Stomach smooth muscle (tissue), 2 donors: ENCODE data around the gene LIPH.

Source experiments
- H3K27ac ChIP-seq: one replicate; pipeline ENCODE4 v1.7.0; 2013; ENCODE audit warnings: mild to moderate bottlenecking, low read length, inconsistent platforms
- H3K27me3 ChIP-seq, 2 donors: one replicate each; pipeline ENCODE4 v1.7.0; 2013; ENCODE audit warnings: low read length in 2 of 2; ENCODE audit not compliant: insufficient read depth in 2 of 2, control insufficient read depth in 1 of 2
- H3K36me3 ChIP-seq, 2 donors: one replicate each; pipeline ENCODE4 v1.7.0; 2013; ENCODE audit warnings: low read length in 2 of 2; ENCODE audit not compliant: control insufficient read depth in 2 of 2, insufficient read depth in 2 of 2
- H3K4me1 ChIP-seq: one replicate; pipeline ENCODE4 v1.7.0; 2013; ENCODE audit warnings: low read length; ENCODE audit not compliant: control insufficient read depth, insufficient read depth
- H3K4me3 ChIP-seq, 2 donors: one replicate each; pipeline ENCODE4 v1.7.0; 2013; ENCODE audit warnings: low read length in 2 of 2
- H3K9ac ChIP-seq, 2 donors: one replicate each; pipeline ENCODE4 v1.7.0; 2013; ENCODE audit warnings: low read length in 2 of 2, mild to moderate bottlenecking in 1 of 2
- H3K9me3 ChIP-seq, 2 donors: one replicate each; pipeline ENCODE4 v1.7.0; 2013; ENCODE audit warnings: low read length in 2 of 2; ENCODE audit not compliant: control insufficient read depth in 2 of 2
- donor health status: healthy.
- donor health status: Pancreatic carcinoma.

The LIPH gene

DNA sequence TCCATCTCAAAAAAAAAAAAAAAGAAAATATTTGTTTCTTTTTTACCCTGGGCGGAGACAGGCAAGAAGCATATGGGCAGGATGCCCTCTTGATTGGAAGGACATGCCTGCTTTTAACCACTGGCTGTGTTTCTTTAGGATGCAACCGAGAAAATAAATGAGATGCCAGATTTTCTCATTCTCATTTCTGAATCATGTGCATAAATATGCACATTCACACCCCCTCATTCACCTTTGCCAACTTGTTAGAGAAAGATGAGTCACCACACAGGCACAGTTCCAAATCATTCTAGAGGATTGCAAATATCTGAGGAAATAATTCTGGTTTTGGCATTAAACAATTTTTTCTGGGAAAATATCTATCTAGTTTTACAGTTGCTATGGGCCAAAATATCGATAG, 3.3 kb downstream of the LIPH start:
- H3K36me3 ChIP-seq, result no peaks in the 10 kb centered on the region
- H3K4me3 ChIP-seq, result no peak overlapping the region
- no peak overlapping the region for H3K9ac ChIP-seq
- H3K27ac ChIP-seq, result no peak overlapping the region
- no peaks in the 10 kb centered on the region for H3K27me3 ChIP-seq
- no peaks in the 10 kb centered on the region for H3K4me1 ChIP-seq
- no peaks in the 10 kb centered on the region for H3K9me3 ChIP-seq

- Histone ChIP-seq H3K27me3 (no peaks in the 10 kb centered on the region), H3K27ac (no peak overlapping the region), H3K4me1 (no peaks in the 10 kb centered on the region), H3K4me3 (no peak overlapping the region), H3K9me3 (no peaks in the 10 kb centered on the region), H3K36me3 (no peaks in the 10 kb centered on the region), H3K9ac (no peak overlapping the region)
Observed at GRCh38 chr3:185540695-185541094, 11.7 kb downstream of the LIPH start.

DNA sequence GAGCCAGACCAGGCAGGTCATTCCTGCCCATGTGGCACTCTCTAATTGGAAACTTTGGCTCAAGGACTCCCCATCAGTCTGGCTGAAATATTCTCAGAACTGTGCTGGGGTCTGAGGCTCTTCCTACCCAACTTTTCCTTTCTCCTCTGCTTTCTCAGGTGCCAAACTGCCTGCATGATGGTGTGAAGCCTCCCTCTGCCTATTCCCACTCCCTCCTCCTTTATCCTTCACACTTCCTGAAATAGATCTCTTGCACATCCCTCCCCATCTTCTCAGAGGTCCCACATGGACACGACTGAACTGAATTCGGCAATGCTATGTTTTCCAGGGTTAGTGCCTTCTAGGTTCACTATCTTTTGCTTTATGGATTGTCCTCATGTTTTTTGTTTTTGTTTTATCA, 12.5 kb downstream of the LIPH start:
- Histone ChIP-seq H3K36me3 (no peaks in the 10 kb centered on the region), H3K27ac (no peak overlapping the region), H3K9ac (no peak overlapping the region), H3K4me3 (no peak overlapping the region), H3K9me3 (no peaks in the 10 kb centered on the region), H3K4me1 (no peaks in the 10 kb centered on the region), H3K27me3 (no peaks in the 10 kb centered on the region)

GRCh38 chr3:185537369-185537970, 14.9 kb downstream of the LIPH start:
- H3K4me1 ChIP-seq, result no peaks in the 10 kb centered on the region
- H3K36me3 ChIP-seq, result no peaks in the 10 kb centered on the region
- H3K27me3 ChIP-seq, result no peaks in the 10 kb centered on the region
- H3K4me3 ChIP-seq, result no peak overlapping the region
- no peak overlapping the region for H3K27ac ChIP-seq
- no peaks in the 10 kb centered on the region for H3K9me3 ChIP-seq
- no peak overlapping the region for H3K9ac ChIP-seq

DNA sequence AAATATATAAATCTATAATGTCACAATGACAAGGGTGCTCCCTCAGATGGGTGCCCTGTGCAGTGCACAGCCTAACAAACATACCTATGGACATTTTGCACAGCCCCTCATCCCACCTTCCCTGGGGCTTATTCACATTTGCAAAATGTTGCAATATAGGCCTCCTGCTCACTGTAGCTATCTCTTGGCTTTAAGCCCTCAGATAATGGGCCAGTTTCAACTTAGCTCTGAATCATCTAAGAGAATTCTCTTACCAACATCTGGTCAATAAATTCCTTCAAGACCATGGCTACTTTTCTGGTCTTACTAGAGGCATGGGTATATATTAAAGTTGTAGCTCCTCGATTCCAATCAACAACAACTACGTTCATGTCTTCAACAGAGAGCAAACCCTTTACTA, 17.9 kb downstream of the LIPH start:
- Histone ChIP-seq H3K27ac (no peak overlapping the region), H3K36me3 (no peaks in the 10 kb centered on the region), H3K9ac (no peak overlapping the region), H3K27me3 (no peaks in the 10 kb centered on the region), H3K4me1 (no peaks in the 10 kb centered on the region), H3K9me3 (no peaks in the 10 kb centered on the region), H3K4me3 (no peak overlapping the region)

DNA sequence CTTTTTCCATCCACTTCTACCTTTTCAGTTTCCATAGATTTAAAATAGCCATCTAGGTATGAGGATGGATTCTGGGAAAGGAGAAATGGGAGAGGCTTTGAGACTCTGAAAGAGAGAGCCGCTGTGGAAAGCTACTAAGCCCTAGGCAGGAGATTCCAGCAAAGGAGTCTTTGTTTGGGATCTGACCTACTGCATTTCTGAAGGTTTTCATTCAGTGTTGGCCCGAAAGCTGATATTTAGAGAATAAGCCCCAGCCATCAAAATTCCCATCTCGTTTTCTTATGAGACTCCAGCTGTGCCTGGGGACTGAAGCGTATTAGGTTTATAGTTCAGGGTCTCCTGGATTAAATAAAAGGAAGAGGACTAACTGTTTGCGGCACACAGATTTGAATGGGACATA, 19.5 kb downstream of the LIPH start:
- Histone ChIP-seq H3K36me3 (no peaks in the 10 kb centered on the region), H3K4me1 (no peaks in the 10 kb centered on the region), H3K9ac (no peak overlapping the region), H3K4me3 (no peak overlapping the region), H3K9me3 (no peaks in the 10 kb centered on the region), H3K27me3 (no peaks in the 10 kb centered on the region), H3K27ac (no peak overlapping the region)

- no peaks in the 10 kb centered on the region for H3K27me3 ChIP-seq
- H3K36me3 ChIP-seq, result no peaks in the 10 kb centered on the region
- H3K4me1 ChIP-seq, result no peaks in the 10 kb centered on the region
- H3K4me3 ChIP-seq, result no peak overlapping the region
- no peak overlapping the region for H3K9ac ChIP-seq
- H3K27ac ChIP-seq, result no peak overlapping the region
- no peaks in the 10 kb centered on the region for H3K9me3 ChIP-seq
Observed at GRCh38 chr3:185530856-185531255, 21.5 kb downstream of the LIPH start.

- Histone ChIP-seq H3K36me3 (no peaks in the 10 kb centered on the region), H3K9ac (no peak overlapping the region), H3K9me3 (no peaks in the 10 kb centered on the region), H3K4me1 (no peaks in the 10 kb centered on the region), H3K27me3 (no peaks in the 10 kb centered on the region), H3K4me3 (no peak overlapping the region), H3K27ac (no peak overlapping the region)
Observed at GRCh38 chr3:185528532-185528931, 23.9 kb downstream of the LIPH start.

- Histone ChIP-seq H3K27ac (no peak overlapping the region), H3K27me3 (no peaks in the 10 kb centered on the region), H3K4me1 (no peaks in the 10 kb centered on the region), H3K9ac (no peak overlapping the region), H3K36me3 (no peaks in the 10 kb centered on the region), H3K9me3 (no peaks in the 10 kb centered on the region), H3K4me3 (no peak overlapping the region)
Observed at GRCh38 chr3:185527364-185527763, 25.0 kb downstream of the LIPH start.

GRCh38 chr3:185526349-185526951, 25.9 kb downstream of the LIPH start:
- peaks cover 0 to 3% of the 10 kb centered on the region in 2 donors for H3K27me3 ChIP-seq
- no peaks in the 10 kb centered on the region for H3K9me3 ChIP-seq
- no peak overlapping the region for H3K9ac ChIP-seq
- H3K27ac ChIP-seq, result no peak overlapping the region
- no peak overlapping the region for H3K4me3 ChIP-seq
- H3K36me3 ChIP-seq, result no peaks in the 10 kb centered on the region
- no peaks in the 10 kb centered on the region for H3K4me1 ChIP-seq

GRCh38 chr3:185521349-185522138, 30.8 kb downstream of the LIPH start:
- Histone ChIP-seq H3K36me3 (no peaks in the 10 kb centered on the region), H3K4me3 (no peak overlapping the region), H3K27ac (no peak overlapping the region), H3K27me3 (peaks cover 0 to 4% of the 10 kb centered on the region in 2 donors), H3K4me1 (no peaks in the 10 kb centered on the region), H3K9me3 (no peaks in the 10 kb centered on the region), H3K9ac (no peak overlapping the region)
